Progenitor cell of endocrine pancreas (in vitro differentiated cells): ENCODE measurements around the gene GBGT1. TPM values are rescaled to one million over a fixed set of nuclear protein-coding genes. Genes with fewer than 3 reads are reported as not detected.

Experiments
- DNase-seq: peaks from one replicate; pipeline ENCODE4 v3.0.0; 2021; ENCODE audit warnings: low spot score; ENCODE audit not compliant: unreplicated experiment
- H3K27ac Mint-ChIP-seq: 2 replicates; pipeline ENCODE4 v1.8.0; 2021; ENCODE audit warnings: mild to moderate bottlenecking, moderate library complexity, mixed read lengths
- H3K27me3 Mint-ChIP-seq: 2 replicates; pipeline ENCODE4 v1.8.0; 2021; ENCODE audit warnings: mixed read lengths
- H3K36me3 Mint-ChIP-seq: 2 replicates; pipeline ENCODE4 v1.8.0; 2022; ENCODE audit warnings: mixed read lengths; ENCODE audit not compliant: insufficient read depth
- H3K4me1 Mint-ChIP-seq: 2 replicates; pipeline ENCODE4 v1.8.0; 2021; ENCODE audit warnings: low read depth, mixed read lengths
- H3K4me3 Mint-ChIP-seq: 2 replicates; pipeline ENCODE4 v1.8.0; 2021; ENCODE audit warnings: low read depth, mild to moderate bottlenecking, moderate library complexity, mixed read lengths
- H3K9me3 Mint-ChIP-seq: 2 replicates; pipeline ENCODE4 v1.8.0; 2021; ENCODE audit warnings: low read depth, mixed read lengths
- CTCF ChIP-seq: fragments of 200-600 bp; sonication (generic); IDR thresholded peaks from one replicate; pipeline ENCODE4 v1.5.0; 2021; ENCODE audit warnings: antibody characterized with exemption, mild to moderate bottlenecking; ENCODE audit not compliant: unreplicated experiment
- total RNA-seq: library from RNA; stranded (reverse); gene quantifications from 2 replicates; pipeline ENCODE4 v1.2.1, GENCODE V29; 2021

Gene GBGT1
- total RNA-seq, 1 donor from 2014 or later: 5.2 TPM

GRCh38 chr9:133119103-133119845, 44.4 kb downstream of the GBGT1 start:
- TF ChIP-seq CTCF: no peak
- Mint-ChIP-seq H3K4me3 (peak overlapping the region; percentile 55), H3K27me3 (no peaks in the 10 kb centered on the region), H3K4me1 (peaks cover 17% of the 10 kb centered on the region), H3K36me3 (no peaks in the 10 kb centered on the region), H3K27ac (peak overlapping the region; percentile 87), H3K9me3 (no peaks in the 10 kb centered on the region)
- no peak for DNase-seq

GRCh38 chr9:133118568-133118967, 45.1 kb downstream of the GBGT1 start:
- Mint-ChIP-seq H3K9me3 (no peaks in the 10 kb centered on the region), H3K27me3 (no peaks in the 10 kb centered on the region), H3K27ac (peak overlapping the region; percentile 87), H3K4me1 (peaks cover 16% of the 10 kb centered on the region), H3K4me3 (peak overlapping the region; percentile 55), H3K36me3 (no peaks in the 10 kb centered on the region)
- DNase-seq: no peak
- no peak for TF ChIP-seq CTCF

DNA sequence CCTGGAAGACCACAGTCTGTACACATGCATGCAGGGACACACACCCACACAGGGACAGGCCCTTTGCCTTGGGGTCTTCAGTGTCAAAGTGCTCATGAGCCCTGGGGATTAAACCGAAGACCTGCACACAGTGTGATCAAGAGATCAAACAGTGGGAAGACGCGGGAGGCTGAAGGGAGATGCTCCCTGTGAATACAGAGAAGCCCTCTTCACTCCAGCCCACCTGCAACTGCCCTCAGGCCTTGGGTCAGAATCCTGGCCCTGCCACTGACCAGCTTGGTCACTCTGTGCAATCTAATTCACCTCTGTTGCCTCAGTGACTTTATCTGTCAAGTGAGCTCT, 45.6 kb downstream of the GBGT1 start:
- DNase-seq: no peak
- peaks cover 12% of the 10 kb centered on the region for H3K4me1 Mint-ChIP-seq
- no peaks in the 10 kb centered on the region for H3K27me3 Mint-ChIP-seq
- no peak overlapping the region for H3K27ac Mint-ChIP-seq
- no peak for TF ChIP-seq CTCF
- no peaks in the 10 kb centered on the region for H3K36me3 Mint-ChIP-seq
- H3K9me3 Mint-ChIP-seq: no peaks in the 10 kb centered on the region
- no peak overlapping the region for H3K4me3 Mint-ChIP-seq

GRCh38 chr9:133117271-133118178, 46.2 kb downstream of the GBGT1 start:
- Mint-ChIP-seq H3K4me3 (no peak overlapping the region), H3K27me3 (no peaks in the 10 kb centered on the region), H3K36me3 (no peaks in the 10 kb centered on the region), H3K4me1 (peaks cover 9% of the 10 kb centered on the region), H3K27ac (no peak overlapping the region), H3K9me3 (no peaks in the 10 kb centered on the region)
- TF ChIP-seq CTCF: no peak
- no peak for DNase-seq

- Mint-ChIP-seq H3K4me3 (no peak overlapping the region), H3K4me1 (peaks cover 9% of the 10 kb centered on the region), H3K27ac (no peak overlapping the region), H3K27me3 (no peaks in the 10 kb centered on the region), H3K9me3 (no peaks in the 10 kb centered on the region), H3K36me3 (no peaks in the 10 kb centered on the region)
- no peak for TF ChIP-seq CTCF
- DNase-seq: no peak
Observed at GRCh38 chr9:133116346-133117231, 47.1 kb downstream of the GBGT1 start.
